Heart right ventricle (tissue), 16 donors: ENCODE results near the gene CELSR1. TPM values are rescaled to one million over a fixed set of nuclear protein-coding genes. Genes with fewer than 3 reads are reported as not detected.

ENCODE experiments used
- ATAC-seq, 8 donors: fragments of 200-7000 bp; cut with Tn5 transposase; one replicate each; pipeline ENCODE4 v1.9.1; 2020; ENCODE audit warnings: mild to moderate bottlenecking in 8 of 8, moderate library complexity in 8 of 8, moderate number of reproducible peaks in 1 of 8
- DNase-seq, 2 donors: peaks; one replicate each; pipeline ENCODE4 v3.0.0-alpha.2; 2020
- H3K27ac ChIP-seq, 10 donors: fragments of 200-600 bp; sonication (generic) in 2 of 10; one replicate each; pipeline versions ENCODE4 v1.5.0 to v1.8.0; 2020 to 2022; ENCODE audit warnings: mild to moderate bottlenecking in 3 of 10
- H3K27me3 ChIP-seq, 7 donors: fragments of 200-600 bp; one replicate each; pipeline ENCODE4 v1.8.0; 2021 to 2022; ENCODE audit warnings: mild to moderate bottlenecking in 2 of 7
- H3K36me3 ChIP-seq, 9 donors: fragments of 200-600 bp; sonication (generic) in 1 of 9; one replicate each; pipeline versions ENCODE4 v1.5.0 to v1.8.0; 2020 to 2022; ENCODE audit warnings: mild to moderate bottlenecking in 2 of 9
- H3K4me1 ChIP-seq, 9 donors: fragments of 200-600 bp; sonication (generic) in 1 of 9; one replicate each; pipeline versions ENCODE4 v1.5.0 to v1.8.0; 2020 to 2022; ENCODE audit warnings: mild to moderate bottlenecking in 4 of 9
- H3K4me3 ChIP-seq, 10 donors: fragments of 200-600 bp; sonication (generic) in 2 of 10; one replicate each; pipeline versions ENCODE4 v1.5.0 to v1.8.0; 2020 to 2022; ENCODE audit warnings: mild to moderate bottlenecking in 7 of 10, moderate library complexity in 2 of 10
- H3K9me3 ChIP-seq, 11 donors: fragments of 200-600 bp in 10 of 11; sonication (generic) in 2 of 11; one replicate each; pipeline versions ENCODE4 v1.5.0 to v1.8.0; 2013 to 2022; ENCODE audit warnings: mild to moderate bottlenecking in 2 of 11, control low read depth in 1 of 11, moderate library complexity in 1 of 11
- CTCF ChIP-seq, 9 donors: fragments of 200-600 bp; sonication (generic) in 2 of 9; IDR thresholded peaks; one replicate each; pipeline versions ENCODE4 v1.5.0 to v1.8.0; 2021 to 2022; ENCODE audit warnings: antibody characterized with exemption in 9 of 9, mild to moderate bottlenecking in 5 of 9, moderate library complexity in 1 of 9
- WGBS, 2 donors: extraction: QIAGEN DNeasy Blood & Tissue Kit; methylation state at CpG; one replicate each; pipeline ENCODE4 v1.1.7; 2013; ENCODE audit warnings: inconsistent platforms in 1 of 2; 5-methylcytosine and 5-hydroxymethylcytosine counted together
- intact Hi-C, 10 donors: fragments of 100-400 bp; cut with DNase I; formaldehyde crosslinking; loops; one replicate each; pipeline versions ENCODE4 v1.11.1 to v1.14.2; 2022
- polyA plus RNA-seq, 2 donors: library from polyadenylated mRNA; stranded (reverse); fragments of 200-250 nt; gene quantifications; one replicate each; pipeline ENCODE4 v1.2.3, GENCODE V29; 2013
- total RNA-seq, 10 donors: library from RNA; stranded (reverse); fragmentation: NEBNext Ultra II Directional in 3 of 10; extraction: Animal tissue kit (Norgen Biotek cat#: 25700) in 3 of 10; gene quantifications; one replicate each; pipeline versions ENCODE4 v1.2.1 to v1.2.4, GENCODE V29; 2021 to 2023
- donor health status: Arrhythmogenic right ventricular cardiomyopathy.
- donor health status: ischemic (EF 13 %, LVEDD 7.1; RV severe dilation, severe dysfunction).
- donor health status: healthy with polysubstance abuse.
- donor health status: DM: no; HTN: yes; CAD: no.
- donor health status: DM: no; HTN: no; CAD: no.
- donor health status: ischemic (EF 25% LVEDD 6.9; RV normal size, moderate dysfunction).
- donor health status: ischemic (EF 25% LVEDD 5.7; RV mildly dilated, moderate dysfunction).
- donor health status: healthy.
- donor health status: DM: yes; HTN: yes; CAD: no.
- donor health status: Ischemic cardiomyopathy.
- donor health status: ischemic (EF 35%, LVEDD 5.7; RV mildly dilated, moderate dysfunction).
- donor health status: nonischemic (EF 11% LVEDD 7.7; RV severe dilation, severe dysfunction).
- donor health status: DM: yes; HTN: yes; CAD: no.
- donor health status: PGD.
- donor health status: ischemic (EF 29% LVEDD 5.4; RV normal size, mild dysfunction).
- donor health status: nonischemic (EF 23%, LVEDD 6.1; RV moderate dilation, normal function).

CELSR1 gene
- total and polyA plus RNA-seq, 12 donors, result 4.0 to 16.7 (median 11.4) TPM

DNA sequence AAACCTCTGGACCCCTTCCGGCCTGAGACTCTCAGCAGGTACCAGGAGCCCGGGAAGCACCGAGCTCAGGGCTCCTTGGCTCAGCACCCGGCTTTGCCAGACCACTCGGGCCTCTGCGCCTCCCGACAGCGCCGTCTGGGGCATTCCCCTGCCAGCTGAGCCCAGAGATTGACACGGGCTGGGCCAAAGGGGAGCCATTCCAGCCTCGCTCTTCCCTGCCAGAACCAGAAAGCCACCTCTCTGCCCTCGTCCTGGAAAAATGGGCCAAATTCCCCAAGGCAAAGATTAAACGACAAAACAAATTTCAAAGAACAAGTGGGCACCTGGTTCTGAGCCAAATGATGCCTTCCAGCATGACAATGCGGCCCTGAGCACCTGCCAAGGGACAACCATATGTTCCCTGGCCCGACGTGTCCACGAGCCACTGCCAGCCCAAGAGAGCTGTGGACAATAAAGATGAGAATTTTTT lies 59.3 kb downstream of the CELSR1 start:
- 87 to 90% methylated on average over 17 of the region's 17 CpGs for WGBS, 2 donors
- intact Hi-C loops, result no loop called here
- TF ChIP-seq CTCF (IDR thresholded peaks at IDR 0.05), result no peak
- Histone ChIP-seq H3K36me3 (no peaks in the 10 kb centered on the region), H3K4me1 (no peaks in the 10 kb centered on the region), H3K27ac (no peak overlapping the region), H3K9me3 (peaks cover 0 to 13% (median 0%) of the 10 kb centered on the region in 11 donors), H3K27me3 (peaks cover 0 to 4% (median 0%) of the 10 kb centered on the region in 7 donors), H3K4me3 (no peak overlapping the region)
- DNase-seq (no peak), ATAC-seq (no peak)

GRCh38 chr22:46476547-46476941 lies 60.9 kb downstream of the CELSR1 start:
- no peak for TF ChIP-seq CTCF (IDR thresholded peaks at IDR 0.05)
- Histone ChIP-seq H3K4me1 (no peaks in the 10 kb centered on the region), H3K36me3 (no peaks in the 10 kb centered on the region), H3K27ac (no peak overlapping the region), H3K4me3 (no peak overlapping the region), H3K9me3 (peaks cover 0 to 7% (median 0%) of the 10 kb centered on the region in 11 donors), H3K27me3 (peaks cover 0 to 8% (median 0%) of the 10 kb centered on the region in 7 donors)
- DNase-seq (no peak), ATAC-seq (no peak)
- 85 to 87% methylated on average over 8 of the region's 8 CpGs for WGBS, 2 donors
- intact Hi-C loops, result no loop called here

- DNase-seq, result no peak
- whole genome bisulfite sequencing, 2 donors, result 87 to 89% methylated on average over 20 of the region's 20 CpGs
- no peak for ATAC-seq
- intact Hi-C loops, result no loop called here
- no peaks in the 10 kb centered on the region for H3K36me3 ChIP-seq
- peaks cover 0 to 7% (median 0%) of the 10 kb centered on the region in 11 donors for H3K9me3 ChIP-seq
- no peak overlapping the region for H3K27ac ChIP-seq
- peaks cover 0 to 8% (median 0%) of the 10 kb centered on the region in 7 donors for H3K27me3 ChIP-seq
- H3K4me3 ChIP-seq, result no peak overlapping the region
- TF ChIP-seq CTCF (IDR thresholded peaks at IDR 0.05), result no peak
- no peaks in the 10 kb centered on the region for H3K4me1 ChIP-seq
These were observed 63.4 kb downstream of the CELSR1 start for GRCh38 chr22:46473896-46474557.

DNA sequence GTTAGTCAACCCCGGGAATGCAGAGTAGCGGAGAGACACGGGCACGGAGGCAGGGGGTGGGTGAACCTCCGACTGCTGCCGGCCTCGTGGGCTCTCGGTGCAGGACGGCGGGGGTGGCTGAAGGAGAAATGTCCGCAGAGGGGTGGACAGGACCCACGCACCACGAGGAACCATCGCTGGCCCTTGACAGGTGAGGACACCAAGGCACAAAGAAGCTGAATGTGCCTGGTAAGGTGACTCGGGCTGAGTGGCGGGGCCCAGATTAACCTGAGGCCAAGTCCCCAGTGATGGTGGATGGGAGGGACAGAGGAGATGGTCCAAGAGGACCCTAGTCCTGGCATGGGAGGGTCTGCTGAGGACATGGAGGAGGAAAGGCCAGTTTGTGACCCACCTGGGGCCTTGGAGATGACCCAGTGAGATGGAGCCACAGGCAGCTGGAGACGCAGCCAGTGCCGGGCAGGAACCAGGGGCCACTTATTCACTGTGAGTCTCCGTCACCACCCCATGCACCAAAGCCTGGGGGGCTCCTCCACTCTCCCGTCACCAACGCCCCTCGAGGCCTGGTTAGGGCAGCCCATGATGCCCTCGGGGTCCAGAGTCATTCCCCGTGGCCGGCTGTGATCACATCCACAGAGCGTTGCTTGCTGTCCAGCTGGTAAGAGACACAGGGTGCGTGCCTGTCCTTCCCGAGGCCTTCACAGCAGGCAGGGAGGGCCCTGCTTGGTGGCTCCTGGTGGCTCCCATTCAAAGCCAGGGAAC lies 64.2 kb downstream of the CELSR1 start:
- Histone ChIP-seq H3K36me3 (no peaks in the 10 kb centered on the region), H3K4me1 (no peaks in the 10 kb centered on the region), H3K4me3 (no peak overlapping the region), H3K27me3 (peaks cover 0 to 8% (median 0%) of the 10 kb centered on the region in 7 donors), H3K9me3 (peaks cover 0 to 7% (median 0%) of the 10 kb centered on the region in 11 donors), H3K27ac (no peak overlapping the region)
- intact Hi-C loops, result no loop called here
- WGBS, 2 donors, result 83 to 88% methylated on average over 28 of the region's 28 CpGs
- no peak for TF ChIP-seq CTCF (IDR thresholded peaks at IDR 0.05)
- no peak for DNase-seq
- no peak for ATAC-seq
